Stimulated activated CD8-positive, alpha-beta memory T cell treated with anti-CD3 and anti-CD28 coated beads, Interleukin-12 subunit alpha, Interleukin-12 subunit beta, amount 100 ng/mL, for 24 hours (primary cell): ENCODE measurements around the gene TTC21A.
"Not testable (repeated sequence)": the region's sequence is repeated elsewhere in the genome, so short reads cannot be mapped to it uniquely, and the experiment has no call there.

ENCODE experiments used
- DNase-seq: peaks from one replicate; pipeline ENCODE4 v3.0.0-alpha.2; 2020; ENCODE audit errors: extremely low read depth

TTC21A gene, protein sequence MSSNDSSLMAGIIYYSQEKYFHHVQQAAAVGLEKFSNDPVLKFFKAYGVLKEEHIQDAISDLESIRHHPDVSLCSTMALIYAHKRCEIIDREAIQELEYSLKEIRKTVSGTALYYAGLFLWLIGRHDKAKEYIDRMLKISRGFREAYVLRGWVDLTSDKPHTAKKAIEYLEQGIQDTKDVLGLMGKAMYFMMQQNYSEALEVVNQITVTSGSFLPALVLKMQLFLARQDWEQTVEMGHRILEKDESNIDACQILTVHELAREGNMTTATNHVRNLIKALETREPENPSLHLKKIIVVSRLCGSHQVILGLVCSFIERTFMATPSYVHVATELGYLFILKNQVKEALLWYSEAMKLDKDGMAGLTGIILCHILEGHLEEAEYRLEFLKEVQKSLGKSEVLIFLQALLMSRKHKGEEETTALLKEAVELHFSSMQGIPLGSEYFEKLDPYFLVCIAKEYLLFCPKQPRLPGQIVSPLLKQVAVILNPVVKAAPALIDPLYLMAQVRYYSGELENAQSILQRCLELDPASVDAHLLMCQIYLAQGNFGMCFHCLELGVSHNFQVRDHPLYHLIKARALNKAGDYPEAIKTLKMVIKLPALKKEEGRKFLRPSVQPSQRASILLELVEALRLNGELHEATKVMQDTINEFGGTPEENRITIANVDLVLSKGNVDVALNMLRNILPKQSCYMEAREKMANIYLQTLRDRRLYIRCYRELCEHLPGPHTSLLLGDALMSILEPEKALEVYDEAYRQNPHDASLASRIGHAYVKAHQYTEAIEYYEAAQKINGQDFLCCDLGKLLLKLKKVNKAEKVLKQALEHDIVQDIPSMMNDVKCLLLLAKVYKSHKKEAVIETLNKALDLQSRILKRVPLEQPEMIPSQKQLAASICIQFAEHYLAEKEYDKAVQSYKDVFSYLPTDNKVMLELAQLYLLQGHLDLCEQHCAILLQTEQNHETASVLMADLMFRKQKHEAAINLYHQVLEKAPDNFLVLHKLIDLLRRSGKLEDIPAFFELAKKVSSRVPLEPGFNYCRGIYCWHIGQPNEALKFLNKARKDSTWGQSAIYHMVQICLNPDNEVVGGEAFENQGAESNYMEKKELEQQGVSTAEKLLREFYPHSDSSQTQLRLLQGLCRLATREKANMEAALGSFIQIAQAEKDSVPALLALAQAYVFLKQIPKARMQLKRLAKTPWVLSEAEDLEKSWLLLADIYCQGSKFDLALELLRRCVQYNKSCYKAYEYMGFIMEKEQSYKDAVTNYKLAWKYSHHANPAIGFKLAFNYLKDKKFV (N-terminal part only)

DNA sequence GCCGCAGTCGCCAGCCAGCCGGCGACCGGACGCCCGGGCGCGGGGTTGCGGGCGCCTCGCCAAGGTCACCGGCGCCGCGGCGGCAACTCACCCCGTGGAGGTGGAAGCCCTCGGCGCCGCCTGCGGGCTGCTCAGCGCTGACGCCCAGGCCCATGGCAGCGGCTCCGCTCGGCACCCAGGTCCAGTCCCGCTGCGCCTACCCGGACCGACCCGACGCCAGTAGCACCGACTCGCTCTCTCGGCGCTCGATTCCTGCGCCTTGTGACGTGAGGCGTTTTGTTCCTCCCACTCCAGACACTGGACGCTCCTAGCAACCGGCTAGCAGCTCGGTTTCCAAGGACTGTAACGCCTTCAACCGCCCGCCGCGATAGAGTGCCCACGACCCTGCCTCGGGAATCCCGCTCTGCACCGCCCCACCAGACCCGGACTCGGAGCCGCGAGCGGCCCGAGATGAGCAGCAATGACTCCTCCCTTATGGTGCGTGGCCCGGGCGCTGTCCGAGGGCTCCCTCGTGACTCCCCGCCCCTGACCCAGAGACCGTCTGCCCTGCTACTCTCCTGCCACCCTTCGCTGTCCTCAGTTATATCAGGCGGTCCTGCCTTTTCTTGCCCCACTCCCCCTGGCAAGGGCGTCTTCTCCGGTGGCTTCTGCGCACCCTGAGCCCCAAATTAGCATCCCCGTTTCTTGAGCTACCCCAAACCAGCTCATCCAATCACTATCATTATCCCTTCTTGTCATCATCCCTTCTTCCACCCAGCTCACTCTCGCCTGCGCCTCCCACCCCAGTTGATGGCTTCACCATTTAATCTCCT, at the start of gene TTC21A, which contains the start of gene GORASP1:
Gene TTC21A (plus strand): TSS at position 293 of the 812 bp plus-strand sequence. CDS start 158 bp downstream, at position 451.
Gene GORASP1 (minus strand): TSS at position 240 of the 812 bp plus-strand sequence. CDS start 86 bp downstream, at position 154.
- no peak for DNase-seq

DNA sequence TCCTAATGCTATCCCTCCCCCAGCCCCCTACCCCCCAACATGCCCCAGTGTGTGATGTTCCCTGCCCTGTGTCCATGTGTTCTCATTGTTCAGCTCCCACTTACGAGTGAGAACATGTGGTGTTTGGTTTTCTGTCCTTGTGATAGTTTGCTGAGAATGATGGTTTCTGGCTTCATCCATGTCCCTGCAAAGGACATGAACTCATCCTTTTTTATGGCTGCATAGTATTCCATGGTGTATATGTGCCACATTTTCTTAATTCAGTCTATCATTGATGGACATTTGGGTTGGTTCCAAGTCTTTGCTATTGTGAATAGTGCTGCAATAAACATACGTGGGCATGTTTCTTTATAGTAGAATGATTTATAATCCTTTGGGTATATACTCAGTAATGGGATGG, 46.3 kb upstream of the TTC21A start:
- DNase-seq, result not testable (repeated sequence)

DNA sequence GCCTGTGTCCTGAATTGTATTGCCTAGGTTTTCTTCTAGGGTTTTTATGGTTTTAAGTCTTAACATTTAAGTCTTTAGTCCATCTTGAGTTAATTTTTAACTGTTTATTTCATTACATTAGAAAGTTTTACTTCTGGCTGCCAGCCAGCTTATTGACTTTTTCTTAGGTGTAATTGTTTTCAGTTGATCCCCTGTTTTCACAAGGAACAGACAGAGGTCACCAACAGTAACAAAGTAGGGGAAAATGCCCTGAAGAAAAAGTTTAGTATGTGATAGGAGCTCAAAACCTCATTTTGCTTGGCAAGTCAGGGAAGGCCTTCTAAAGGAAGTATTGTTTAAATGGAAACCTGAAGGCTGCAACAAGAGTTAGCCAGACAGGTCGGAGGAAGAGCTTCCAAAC, 45.3 kb upstream of the TTC21A start:
- no peak for DNase-seq

DNA sequence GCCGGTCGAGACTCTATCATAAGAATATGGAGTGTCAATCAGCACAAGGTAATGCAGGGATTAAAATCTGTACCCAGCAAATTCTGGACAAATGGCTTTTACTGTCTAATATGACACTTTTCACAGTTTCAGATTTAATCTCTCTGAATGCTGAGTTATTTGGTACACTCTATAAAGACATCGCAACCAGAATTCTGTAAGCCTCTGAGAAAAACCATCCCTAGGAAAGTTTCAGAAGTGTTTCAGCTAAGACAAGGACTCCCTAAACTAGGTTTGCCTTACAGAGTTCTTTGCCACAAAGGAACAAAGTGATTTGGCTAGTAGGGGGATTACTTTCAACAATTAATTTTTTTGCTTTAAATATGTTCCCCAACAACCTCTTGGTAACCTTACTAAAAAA, 44.3 kb upstream of the TTC21A start:
- no peak for DNase-seq

DNA sequence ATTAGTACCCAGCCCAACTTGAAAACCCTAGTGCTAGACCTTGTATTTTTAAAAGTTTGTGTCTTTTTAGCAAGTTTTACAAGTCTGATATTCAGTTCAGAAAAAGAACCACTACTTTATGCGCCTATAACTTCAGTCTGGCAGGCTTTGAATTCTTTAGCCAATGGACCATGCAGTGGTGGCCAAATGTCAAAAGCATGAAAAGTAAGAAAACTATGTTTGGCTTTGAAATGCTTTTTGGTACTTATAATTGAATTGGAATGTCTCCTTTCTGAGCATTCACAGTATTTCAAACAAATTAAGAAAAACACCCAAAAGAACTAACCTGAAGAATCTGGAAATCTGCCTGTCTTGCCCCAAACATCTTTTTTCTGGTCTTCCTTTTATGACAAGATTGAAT, 42.8 kb upstream of the TTC21A start:
- DNase-seq, result no peak

DNA sequence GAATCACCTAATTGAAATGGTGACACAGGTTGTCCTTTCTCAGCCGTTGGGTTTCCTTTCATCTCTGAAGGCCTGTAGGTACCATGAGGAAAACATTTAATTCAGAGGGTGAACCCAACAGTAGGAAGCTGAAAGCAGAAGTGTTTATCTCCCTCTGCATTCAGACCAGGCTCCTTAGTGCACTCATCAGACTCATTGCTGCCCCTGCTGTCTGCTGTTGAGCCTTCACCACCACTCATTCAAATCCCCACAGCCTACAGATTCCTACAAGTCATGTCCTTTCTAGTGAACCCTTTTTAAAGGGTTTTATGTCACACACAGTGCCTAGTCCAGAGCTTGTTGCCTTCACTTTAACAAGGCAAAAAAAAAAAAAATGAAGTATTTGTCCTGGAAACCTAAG, 42.3 kb upstream of the TTC21A start:
- no peak for DNase-seq

DNA sequence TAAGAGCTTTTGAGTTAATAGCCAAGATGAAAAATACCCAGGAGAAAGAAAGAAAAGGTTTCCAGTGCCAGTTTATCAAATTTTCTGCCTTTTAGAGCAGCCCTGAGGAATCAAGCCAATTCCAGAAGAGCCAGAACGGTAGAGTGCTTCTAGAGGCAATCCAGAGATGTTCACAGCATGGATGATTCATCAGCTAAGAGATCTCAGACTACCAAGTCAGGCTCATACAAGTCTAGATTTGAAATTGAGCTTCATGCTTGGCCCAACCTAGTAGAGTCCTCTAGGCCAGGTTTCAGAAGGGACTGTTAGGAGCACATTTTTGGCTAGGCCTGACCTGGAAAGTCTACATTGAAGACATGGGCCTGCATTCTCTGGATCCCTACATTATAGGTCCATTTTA, 40.2 kb upstream of the TTC21A start:
- no peak for DNase-seq

DNA sequence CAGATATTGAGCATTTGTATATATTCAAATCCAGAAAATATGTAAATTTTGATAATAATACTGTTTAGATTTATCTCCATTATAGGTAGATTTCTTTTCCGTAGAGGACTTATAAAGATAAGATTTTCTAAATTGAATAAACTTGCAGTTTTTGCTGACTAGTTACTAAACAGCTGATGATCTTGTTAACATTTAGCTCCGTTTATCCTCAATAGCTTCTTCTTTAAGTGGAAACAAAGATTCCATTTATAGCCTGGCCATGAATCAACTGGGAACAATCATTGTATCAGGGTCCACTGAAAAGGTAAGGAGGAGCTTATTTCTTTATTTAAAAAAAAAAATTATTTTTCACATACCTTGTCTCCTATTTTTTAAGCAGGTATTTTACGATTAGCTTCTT, 38.9 kb upstream of the TTC21A start:
- no peak for DNase-seq

DNA sequence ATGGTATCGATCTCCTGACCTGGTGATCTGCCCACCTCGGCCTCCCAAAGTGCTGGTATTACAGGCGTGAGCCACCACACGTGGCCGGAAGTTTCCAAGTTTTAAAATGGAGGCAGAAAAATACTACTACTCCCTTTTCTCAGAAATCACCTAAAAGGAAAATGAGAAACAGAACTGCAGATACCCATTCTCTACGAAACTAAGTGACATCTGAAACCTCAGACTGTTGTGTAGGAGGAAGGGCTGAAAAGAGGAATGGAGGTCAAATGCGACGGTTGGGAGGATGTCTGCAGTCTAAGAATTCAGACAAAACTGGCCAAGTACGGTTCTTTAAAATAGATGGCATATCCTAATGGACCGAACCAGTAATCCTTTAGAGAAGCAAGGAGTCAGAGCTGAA, 31.6 kb upstream of the TTC21A start:
- DNase-seq, result no peak

DNA sequence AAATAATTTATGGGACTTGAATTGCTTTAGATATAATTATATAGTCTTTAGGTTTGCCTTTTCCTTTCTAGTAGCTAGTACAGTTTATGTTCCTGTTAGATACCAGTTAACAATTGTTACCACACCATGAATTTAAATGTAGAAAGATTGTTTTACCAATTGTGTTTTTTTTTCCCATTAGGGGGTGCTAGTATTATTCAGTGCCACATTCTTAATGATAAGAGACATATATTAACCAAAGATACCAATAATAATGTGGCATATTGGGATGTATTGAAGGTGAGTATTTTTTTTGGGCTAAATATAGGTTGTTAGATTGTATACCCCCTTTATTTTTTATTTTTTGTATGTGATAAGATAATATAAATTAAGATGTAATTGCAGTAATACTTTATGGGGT, 27.9 kb upstream of the TTC21A start:
- DNase-seq, result no peak

DNA sequence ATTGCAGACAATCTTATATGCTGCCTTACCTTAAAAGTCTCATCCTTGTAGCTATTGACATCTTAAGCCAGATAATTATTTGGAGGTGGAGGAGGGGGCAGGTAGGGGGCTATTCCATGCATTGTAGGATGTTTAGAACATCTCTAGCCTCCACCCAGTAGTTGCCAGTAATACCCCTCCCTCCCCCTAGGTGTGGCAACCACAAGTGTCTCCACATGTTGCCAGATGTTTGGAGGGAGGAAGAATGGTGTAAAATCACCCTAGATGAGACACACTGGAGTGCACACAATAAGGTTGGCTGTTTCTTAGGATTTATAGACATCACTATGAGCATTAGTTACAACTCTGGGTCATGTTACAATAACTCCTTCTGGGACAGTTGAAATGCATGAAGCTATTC, 27.5 kb upstream of the TTC21A start:
- DNase-seq, result no peak

DNA sequence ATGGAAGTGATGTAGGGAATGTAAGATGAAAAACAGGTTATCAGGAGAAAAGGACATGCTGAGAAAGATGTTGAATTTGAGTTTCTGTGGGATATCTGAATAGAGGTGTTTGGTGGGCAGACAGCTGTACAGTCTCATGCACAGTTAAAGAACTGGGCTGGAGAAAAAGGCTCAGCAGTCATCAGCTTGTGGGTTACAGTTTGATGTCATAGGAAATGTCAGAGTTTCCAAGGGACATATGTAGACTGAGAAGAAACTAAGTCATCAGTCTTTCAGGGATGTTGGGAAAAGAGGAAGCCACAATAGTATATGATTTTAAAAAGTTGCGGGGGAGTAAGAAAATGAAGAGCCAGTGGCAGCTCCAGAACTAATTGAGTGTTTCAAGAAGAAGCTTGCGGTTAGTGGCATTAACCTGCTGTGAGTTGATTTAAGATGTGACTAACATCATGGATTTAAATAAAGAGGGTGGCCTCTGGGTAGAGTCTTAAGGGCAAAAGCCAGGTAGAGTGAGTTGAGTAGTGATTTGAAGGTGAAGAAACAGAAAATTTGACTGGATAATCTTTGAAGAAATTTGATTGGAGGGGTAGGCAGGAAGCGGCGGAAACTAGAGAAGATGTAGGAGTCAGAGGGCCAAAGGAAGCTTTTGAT, 24.7 kb upstream of the TTC21A start:
- no peak for DNase-seq

DNA sequence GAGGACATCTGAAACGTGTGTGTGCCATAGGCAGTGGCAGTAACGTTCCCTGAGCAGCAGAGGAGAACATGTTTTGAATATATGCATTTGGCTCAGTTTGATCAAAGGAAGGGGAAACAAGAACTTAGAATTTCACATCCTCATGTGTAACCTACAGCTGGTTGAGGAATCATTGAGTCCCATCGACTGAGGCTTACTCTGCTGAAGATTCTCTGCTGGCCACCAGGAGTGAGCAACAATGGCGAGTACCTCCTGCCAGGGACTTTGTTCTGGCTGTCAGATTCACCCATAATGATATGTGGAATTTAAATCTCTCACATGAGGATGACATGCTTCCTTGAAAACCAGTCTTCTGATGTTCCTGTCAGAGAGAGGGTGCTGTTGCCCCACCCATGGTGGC, 21.3 kb upstream of the TTC21A start:
- DNase-seq, result no peak

DNA sequence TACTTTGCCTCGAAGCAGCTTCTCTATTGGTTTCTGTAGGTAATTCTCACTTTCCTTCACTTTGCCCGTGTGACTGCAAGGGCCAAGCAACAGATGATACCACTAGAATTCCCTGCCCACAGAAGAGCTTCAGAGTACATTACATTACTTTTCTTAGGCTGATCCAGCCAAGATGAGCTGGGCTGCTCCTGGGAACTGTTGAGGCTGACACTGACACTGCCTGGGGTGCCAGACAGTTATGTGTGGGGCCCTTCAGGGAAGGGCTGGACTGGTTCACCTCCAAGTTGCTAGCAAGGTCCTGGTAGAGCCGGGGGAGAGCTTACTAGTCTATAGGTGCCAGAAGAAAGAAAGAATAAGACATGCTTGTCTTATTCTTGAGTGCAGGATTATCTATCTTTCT, 19.0 kb upstream of the TTC21A start:
- DNase-seq, result no peak

DNA sequence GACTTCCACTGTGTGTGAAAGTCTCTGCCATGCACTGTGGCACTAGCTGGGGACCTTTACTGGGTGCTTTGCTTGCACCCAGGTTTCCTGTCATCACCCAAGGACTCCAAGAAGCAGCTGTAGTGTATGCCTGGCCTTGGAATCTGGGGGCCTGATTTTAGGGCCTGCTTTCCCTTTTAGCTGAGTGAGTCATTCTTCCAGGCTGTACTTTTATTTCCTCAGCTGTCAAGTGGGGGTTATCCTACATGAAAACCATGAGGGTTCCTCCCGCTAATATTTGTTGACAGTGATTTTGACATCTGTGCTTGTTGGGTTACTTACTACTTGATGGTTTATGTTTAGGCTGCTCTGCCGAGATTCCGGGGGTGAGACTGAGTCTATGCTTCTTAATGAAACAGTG, 18.6 kb upstream of the TTC21A start:
- no peak for DNase-seq

DNA sequence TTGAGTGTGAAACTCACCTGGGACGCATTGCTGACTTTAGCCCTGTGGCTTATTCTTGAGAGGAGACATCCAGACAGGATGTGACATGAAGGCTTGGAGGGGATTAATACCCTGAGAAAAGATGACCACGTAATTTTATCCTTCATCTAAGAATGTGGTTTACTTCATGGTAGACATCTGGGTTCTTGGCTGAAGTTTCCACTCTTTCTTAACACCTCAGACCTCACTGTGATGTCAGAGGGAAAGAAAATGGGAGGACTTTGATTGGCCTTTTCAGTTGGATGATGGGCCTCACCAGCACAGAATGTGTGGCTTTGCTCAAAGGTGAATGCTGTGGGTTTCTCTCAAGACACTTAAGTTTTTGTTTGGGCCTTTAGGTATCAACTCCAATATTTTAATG, 16.6 kb upstream of the TTC21A start:
- no peak for DNase-seq

DNA sequence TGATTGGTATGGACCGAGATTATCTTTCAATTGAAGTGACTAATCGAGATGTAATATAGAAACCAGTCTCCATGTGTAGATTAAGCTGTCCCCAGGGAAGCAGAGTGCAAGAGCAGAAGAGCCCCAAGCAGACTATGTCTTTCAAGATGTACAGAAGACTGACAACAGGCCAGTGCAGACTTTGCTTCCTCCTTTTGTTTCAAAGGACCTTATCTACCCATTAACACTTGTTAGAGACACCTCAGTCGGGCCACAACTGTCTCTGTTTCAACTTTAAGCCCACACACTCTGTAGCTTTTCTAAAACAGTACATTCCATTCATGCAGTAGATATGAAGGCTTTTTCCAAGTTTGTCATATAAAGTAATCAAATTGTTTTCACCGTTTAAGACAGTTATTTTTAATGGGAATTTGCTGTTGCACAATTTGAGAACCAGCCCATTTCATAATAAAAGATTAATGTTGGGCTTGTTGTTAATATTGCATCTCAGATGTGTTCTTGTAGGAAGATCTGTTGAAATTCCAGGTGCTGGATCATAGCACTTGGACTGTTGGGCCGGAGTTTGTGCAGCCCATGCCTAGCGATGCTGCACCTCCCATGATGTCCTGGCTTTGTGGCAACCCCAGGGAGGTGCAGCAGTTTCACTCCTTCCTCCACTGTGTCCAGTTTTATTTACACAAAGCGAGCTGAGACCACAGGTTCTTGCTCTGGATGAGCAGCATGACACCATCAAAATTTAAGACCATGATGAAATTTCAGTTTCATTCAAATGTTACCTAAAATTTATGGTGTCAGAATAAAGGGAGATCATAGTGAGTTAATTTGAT, 12.4 kb upstream of the TTC21A start:
- no peak for DNase-seq

DNA sequence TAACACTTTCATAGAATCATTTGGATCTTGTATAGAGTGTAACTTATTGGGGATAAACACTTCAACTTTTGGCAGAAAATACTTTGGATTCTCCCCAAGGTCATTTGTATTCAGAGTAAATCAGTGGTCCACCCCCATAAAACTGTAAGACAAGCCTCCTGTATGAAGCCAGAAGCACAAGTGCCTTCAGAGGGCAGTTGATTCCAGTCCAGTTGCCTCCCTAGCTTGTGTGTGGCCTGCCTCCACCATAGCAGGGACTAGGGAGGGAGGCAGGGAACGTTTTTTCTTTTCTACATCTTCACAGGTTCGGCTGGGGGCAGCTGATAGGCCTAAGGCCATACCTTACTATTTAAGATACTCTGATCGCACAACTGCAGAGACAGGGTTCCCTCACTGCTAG, 11.7 kb upstream of the TTC21A start:
- no peak for DNase-seq

DNA sequence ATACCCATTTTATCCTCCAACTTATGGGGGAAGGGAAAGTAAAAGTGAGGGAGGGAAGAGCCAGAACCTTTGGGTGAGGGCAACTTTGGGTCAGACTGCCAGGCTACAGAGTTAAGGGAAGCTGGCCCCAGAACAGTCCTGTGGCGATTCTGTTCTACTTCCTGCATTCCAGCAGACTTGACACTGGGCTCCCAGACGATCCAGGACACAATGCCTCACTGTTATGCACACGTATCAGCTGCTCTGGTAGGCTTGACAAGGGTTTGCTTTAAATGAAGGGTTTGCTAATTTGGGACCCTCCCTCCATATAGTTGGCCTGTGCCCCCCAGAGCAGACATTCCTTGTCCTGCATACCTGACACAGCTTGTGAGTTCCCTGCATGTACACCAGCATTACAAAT, 10.7 kb upstream of the TTC21A start:
- no peak for DNase-seq
